Putamen (tissue), 1 donor: Measurements from ENCODE around the gene SNCB.

Source experiments
- DNase-seq: peaks from one replicate; pipeline ENCODE4 v3.0.0-alpha.2; 2016; ENCODE audit warnings: low spot score

Gene SNCB

DNA sequence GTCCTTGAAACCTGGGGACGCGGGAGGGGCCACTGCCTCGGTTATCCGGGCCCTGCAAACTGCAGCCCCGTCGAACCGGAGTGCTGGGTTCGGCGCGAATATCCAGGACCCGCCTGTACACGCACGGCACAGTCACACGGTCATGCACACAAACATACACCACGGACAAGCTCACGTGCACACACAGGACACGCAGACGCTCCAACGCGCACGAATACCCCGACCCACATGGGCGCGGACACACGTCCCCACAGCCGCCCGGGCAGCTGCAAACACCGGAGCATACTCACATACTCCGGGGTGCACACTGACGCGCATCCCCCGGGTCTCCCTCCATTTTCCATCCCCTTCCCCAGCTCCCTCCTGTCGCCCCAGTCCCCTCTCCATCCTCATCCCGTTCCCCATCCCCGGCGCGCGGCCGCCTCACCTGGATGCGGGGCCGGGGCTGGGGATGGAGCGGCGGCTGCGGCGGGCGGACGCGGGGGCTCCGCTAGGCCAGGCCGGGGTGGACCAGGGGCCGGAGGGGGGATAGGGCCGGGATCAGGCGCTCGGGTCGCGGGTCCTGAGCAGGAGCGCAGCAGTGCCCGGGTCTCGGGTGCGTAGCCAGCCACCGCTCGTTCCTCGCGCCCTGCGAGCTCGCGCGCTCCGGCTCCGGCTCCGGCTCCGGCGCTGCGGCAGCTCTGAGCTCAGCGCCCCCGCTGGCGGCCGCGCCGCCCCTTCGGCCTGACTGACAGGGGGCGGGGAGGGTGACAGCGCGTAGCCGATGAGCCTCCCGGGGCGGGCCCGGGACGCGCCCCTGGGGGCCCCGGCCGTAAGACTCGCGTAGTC lies at the start of gene SNCB, which contains the start of gene EIF4E1B:
Gene SNCB, minus strand, starts transcription at position 682 of the 828 bp plus-strand sequence. CDS start 880 bp downstream, outside the sequence.
Gene EIF4E1B, plus strand, starts transcription at position 823 of the 828 bp plus-strand sequence. CDS start 12,113 bp downstream, outside the sequence.
- peak; percentile 35 for DNase-seq

DNA sequence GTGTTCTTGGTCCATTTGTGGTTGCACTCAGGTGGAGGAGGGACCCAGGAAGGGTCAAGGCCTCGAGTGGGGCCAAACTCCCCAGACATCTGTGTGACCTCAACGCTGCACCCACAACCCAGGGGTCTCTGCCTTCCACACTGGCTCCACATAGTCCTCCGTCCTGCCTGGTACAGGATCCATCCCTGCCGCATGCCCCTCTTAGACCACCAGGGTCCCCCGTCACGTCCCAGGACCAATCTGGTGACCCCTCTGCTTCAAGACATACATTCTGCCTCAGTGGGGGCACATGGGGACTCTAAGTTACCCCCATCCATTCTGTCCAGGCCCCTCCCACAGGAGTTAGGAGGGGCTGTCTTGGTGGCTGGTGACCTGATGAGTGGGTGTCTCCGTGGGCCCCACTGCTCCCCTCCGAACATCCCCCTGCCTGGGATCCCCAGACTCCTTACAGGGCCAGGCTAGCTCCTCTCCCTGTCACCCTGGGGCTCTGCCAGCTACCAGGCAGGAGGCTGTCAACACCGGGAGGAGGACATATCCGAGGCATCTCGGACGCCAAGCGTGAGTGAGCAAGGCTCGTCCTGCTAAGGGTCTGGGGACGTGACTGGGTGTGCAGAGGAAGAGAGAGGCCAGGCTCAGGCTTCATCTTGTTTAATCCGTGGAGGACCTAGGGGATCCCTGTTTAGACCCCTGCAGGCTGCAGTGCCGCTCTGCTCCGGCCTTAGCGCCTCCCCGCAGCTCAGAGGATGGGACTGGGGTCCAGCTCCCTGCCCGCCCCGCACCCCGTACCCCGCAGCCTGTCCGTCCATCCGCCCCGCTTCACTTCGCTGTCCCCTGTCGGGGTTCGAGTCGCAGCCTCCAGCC lies 49.3 kb upstream of the SNCB start:
- no peak for DNase-seq

DNA sequence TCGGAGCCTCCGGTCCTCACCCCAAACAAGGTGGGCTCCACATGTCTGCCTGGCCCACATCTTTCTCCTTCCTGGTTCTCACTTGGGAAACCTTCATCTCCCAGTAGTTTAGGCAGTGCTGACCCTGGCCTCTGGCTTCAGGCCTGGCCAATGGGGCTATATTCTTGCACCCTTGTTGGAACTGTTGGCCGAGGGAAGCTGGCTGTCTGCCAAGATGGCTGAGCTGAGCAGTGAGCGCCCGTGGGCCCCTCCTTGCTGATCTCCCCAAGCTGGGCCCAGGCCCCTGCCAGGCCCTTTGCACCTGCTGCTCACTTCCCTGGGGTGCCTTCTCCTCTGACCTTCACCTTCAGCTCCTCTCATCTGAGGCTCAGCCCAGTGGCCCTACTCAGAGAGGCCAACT lies 48.2 kb upstream of the SNCB start:
- no peak for DNase-seq

- no peak for DNase-seq
Measured at GRCh38 chr5:176677209-176677939, 47.0 kb upstream of the SNCB start.

GRCh38 chr5:176676361-176676824 lies 46.1 kb upstream of the SNCB start:
- no peak for DNase-seq

DNA sequence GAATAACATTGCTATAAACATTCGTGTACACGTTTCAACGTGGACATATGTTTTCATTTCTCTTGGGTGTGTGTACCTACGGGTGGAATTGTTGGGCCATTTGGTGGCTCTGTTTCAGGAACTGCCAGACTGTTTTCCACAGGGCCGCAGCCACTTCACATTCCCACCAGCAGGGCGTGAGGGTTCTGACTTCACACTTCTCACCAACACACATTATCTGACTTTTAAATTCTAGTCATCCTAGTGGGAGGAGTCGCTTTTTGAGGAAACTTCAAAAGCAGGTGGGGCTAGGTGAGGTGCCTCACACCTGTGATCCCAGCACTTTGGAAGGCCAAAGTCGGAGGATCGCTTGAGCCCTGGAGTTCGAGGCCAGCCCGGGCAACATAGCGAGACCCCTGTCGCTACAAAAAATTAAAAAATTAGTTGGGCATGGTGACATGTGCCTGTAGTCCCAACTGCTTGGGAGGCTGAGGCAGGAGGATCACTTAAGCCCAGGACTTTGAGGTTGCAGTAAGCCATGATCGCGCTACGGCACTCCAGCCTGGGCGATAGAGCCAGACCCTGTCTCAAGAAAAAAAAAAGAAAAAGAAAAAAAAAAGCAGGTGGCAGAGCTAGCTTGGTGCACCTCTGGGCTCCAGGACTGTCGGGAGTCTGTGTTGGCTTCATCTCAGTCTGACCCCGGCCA lies 45.5 kb upstream of the SNCB start:
- DNase-seq: no peak

DNA sequence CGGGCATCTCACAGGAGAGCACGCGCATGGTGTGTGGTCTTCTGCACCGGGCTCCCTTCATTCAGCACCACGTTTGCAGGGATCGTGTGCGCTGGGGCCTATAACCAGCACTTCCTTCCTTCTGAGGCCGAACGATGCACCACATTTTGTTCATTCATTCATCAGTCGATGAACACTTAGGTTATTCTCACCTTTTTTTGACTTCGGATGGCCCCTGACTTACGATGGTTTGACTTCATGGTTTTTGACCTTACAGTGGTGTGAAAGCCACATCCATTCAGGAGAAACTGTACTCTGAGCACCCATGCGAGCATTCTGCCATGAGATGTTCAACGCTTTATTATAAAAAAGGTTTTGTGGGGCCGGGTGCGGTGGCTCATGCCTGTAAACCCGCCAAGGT lies 44.5 kb upstream of the SNCB start:
- no peak for DNase-seq

GRCh38 chr5:176673651-176674583 lies 43.6 kb upstream of the SNCB start:
- no peak for DNase-seq

DNA sequence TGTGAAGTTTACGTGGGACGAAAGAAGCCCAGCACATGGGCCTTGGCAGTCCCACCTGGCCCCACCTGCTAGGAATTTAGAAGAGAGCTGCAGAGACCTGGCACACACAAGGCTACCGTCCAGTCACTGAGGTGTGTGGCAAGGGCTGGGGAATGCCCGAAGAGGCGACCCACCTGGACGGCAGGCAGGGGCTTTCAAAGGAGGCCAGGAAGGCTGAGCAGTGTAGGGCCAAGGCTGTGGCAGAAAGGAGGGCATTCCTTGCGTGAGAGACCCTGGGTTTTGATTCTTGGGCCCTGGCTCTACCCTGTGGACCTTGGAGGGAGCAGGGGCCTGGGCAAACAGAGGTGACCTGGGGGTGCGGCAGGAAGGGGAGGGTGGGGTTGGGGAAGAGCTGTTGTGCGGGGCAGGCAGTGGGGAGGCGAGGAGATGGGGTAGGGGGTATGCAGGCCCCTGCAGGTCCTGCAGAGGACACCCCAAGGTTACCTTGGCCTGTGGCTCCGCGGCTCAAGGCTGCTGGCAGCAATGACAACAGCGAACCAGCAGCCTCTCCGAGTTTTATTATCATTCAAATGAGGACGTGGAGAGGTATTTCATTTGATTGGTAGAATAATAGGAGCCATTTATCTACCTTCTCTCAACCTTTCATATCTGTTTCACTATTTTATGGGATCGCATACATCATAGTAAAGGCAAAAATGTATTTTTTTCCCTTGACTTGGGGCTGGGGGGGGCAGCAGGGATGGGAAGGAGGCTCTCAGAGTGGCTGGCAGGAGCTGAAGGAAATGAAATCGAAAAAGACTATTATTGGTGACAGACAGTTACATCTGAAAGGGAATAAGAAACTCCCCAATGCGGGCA lies 41.8 kb upstream of the SNCB start:
- no peak for DNase-seq

- DNase-seq: no peak
Measured at GRCh38 chr5:176671399-176671798, 41.1 kb upstream of the SNCB start.

DNA sequence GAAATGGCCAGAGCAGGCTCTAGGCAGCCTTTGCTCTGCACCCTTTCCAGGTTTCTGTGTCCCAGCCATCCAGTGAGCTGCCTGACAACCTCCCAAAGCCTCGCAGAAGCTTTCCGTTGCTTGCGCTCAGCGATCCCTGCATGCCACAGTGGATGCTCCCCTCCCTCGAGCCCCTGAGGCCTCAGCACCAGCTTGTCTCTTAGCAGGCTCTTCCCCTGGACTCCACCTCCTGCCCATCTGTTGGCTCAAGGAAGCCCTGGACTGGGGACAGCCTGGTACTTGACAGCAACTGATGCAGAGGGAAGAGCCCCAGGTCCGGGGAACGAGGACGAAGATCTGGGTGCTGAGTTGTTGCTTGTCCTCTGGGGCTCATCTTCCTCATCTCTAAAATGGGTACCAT lies 40.1 kb upstream of the SNCB start:
- DNase-seq: no peak

DNA sequence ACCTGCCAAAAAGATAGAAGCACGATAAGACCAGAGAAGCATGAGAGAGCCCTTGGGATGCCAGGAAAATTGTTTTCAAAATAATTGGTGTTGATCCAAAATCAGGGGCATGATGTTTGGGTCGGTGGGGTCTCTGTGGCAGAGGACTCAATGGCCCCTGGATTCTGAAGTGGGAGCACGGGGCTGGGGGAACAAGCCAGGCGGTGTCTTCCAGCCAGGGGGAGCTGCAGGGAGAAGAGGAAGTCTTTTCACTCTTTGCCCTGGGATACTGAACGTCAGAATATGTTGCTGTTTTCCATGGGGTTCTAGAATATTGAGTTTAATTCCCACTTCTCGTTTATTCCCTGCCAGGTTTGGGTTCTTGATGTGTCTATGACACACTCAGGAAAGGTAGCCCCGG lies 37.3 kb upstream of the SNCB start:
- DNase-seq: no peak

GRCh38 chr5:176665517-176665916 lies 35.2 kb upstream of the SNCB start:
- no peak for DNase-seq

DNA sequence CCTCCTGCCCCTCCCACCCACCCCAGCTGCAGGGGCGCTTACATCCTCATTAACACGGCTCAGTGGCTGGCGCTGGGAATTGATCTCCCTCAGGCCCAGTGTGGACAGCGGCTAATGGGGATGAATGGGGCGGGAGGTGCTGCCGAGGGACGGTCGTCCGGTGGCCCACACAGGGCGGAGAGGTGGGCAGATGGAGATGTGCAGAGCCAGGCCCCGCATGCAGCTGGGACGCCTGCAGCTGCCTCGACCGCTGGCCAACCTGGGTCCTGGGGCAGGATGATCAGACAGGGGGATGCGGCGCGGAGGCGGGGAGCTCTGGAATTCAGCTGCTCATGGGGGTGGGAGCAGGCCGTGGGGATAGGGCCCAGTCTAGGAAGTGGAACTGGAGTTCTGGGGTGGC lies 34.6 kb upstream of the SNCB start:
- no peak for DNase-seq

DNA sequence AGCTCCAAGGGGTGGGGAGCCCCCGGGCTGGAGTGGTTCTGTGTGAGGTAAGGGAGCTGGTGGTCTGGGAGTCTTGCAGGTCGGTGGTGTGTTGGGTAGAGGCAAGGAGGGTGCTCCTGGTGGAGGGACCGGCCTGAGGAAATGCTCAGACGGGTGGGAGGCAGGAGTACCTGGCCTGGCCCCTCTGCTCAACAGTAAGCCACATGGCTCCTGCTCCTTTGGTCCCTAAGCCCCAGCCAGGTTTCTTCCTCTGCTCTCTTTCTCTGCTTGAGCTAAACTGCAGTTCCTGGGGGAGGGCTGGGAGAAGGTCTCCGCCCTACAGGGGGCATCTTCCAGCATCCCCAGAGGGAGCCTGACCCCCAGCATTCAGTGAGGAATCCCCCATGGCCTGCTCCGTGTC lies 34.1 kb upstream of the SNCB start:
- DNase-seq: no peak

GRCh38 chr5:176663566-176663965 lies 33.2 kb upstream of the SNCB start:
- DNase-seq: no peak

- no peak for DNase-seq
Measured at GRCh38 chr5:176662371-176663333, 32.3 kb upstream of the SNCB start.

DNA sequence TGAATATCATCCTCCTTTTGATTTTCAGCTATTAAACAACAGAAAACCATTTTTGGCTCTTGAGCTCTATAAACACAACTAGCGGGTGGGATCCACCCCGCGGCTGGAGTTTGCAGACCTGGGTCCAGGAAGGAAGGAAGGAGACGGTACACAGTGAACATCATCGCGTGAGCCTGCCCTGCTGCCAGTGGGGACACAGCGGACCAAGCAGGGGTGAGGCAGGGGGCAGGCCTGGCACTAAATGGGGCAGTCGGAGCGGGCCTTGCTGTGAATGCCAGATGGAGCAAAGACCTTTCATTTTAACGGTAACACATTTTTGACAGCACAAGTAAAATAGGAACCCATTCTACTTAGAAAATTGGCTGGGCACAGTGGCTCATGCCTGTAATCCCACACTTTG lies 31.3 kb upstream of the SNCB start:
- DNase-seq: no peak
